Large intestine (tissue), 3 donors: ENCODE measurements around the gene ANO6. TPM values are rescaled to one million over a fixed set of nuclear protein-coding genes. Genes with fewer than 3 reads are reported as not detected.
"Not testable (repeated sequence)": the region's sequence is repeated elsewhere in the genome, so short reads cannot be mapped to it uniquely, and the experiment has no call there.

ENCODE experiments used
- DNase-seq, 2 donors: peaks; one replicate each; pipeline versions ENCODE4 v3.0.0 to v3.0.0-alpha.2; 2013
- H3K27ac ChIP-seq: one replicate; pipeline ENCODE4 v1.5.1; 2013; ENCODE audit warnings: low read length
- H3K27me3 ChIP-seq: 2 replicates; pipeline ENCODE4 v1.6.1; 2013; ENCODE audit warnings: low read length; ENCODE audit not compliant: control insufficient read depth, insufficient read depth
- H3K36me3 ChIP-seq: 2 replicates; pipeline ENCODE4 v1.6.1; 2013; ENCODE audit warnings: low read length; ENCODE audit not compliant: control insufficient read depth, insufficient read depth
- H3K4me1 ChIP-seq: one replicate; pipeline ENCODE4 v1.6.1; 2013; ENCODE audit warnings: low read length; ENCODE audit not compliant: control insufficient read depth, insufficient read depth
- H3K4me3 ChIP-seq: one replicate; pipeline ENCODE4 v1.5.1; 2013; ENCODE audit warnings: low read length
- H3K9me3 ChIP-seq: one replicate; pipeline ENCODE4 v1.6.1; 2013; ENCODE audit warnings: mild to moderate bottlenecking, low read depth, low read length, moderate library complexity; ENCODE audit not compliant: control insufficient read depth
- WGBS: methylation state at CpG from one replicate; pipeline ENCODE4 v1.1.5; 2013; ENCODE audit warnings: low lambda C conversion rate; ENCODE audit not compliant: insufficient coverage; 5-methylcytosine and 5-hydroxymethylcytosine counted together
- polyA plus RNA-seq: library from polyadenylated mRNA; unstranded; fragments of 120-200 nt; gene quantifications from one replicate; pipeline ENCODE4 v1.2.1, GENCODE V29; 2013

Gene ANO6
- polyA plus RNA-seq, 1 donor, result 65.8 TPM

DNA sequence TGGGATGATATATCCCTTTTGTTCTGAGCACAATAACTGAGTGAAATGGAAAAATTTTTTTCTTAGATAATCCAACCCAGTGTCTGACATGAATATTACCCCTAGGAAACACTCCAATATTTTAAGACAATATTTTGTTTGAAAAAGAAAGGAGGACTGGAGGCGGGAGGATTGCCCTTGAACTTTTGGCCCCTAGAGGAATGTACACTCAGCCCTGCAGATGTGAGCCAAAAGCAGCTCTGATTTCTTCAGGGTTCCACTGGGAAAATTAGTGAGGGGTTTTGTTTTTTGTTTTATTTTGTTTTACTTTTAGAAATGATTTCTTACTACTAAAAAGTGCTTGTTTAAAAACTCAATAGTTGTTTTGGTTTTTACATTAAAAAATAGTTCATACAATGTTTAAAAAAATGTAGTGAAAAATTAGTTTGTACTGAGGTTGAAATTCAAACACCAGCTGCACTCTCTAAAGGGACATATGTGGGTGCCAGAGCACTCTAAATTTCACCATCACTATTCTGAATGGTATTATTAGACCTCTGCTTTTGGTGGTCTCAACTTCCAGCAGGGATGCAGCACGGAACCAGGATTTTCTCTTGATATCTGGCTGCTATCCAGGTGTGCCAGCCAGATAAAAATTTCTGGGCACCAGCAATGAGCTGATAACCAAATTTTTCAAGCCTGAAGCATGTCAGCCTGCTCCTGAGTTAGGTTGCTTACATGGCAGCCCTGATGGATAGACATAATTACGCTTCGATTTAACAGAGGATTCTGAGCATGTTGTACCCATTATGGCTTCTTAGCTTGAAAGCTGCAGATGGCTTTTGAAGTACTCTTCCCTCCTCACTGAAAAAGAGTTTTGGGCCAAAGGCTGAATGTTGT, 141.9 kb downstream of the ANO6 start:
- Histone ChIP-seq H3K27me3 (no peaks in the 10 kb centered on the region), H3K9me3 (peaks cover 9% of the 10 kb centered on the region), H3K27ac (no peak overlapping the region), H3K4me1 (peaks cover 35% of the 10 kb centered on the region), H3K36me3 (peaks cover 5% of the 10 kb centered on the region), H3K4me3 (no peak overlapping the region)
- DNase-seq, result no peak
- no CpG with 5 or more reads among the region's 4 CpGs for WGBS

GRCh38 chr12:45362291-45362690, 146.4 kb downstream of the ANO6 start:
- H3K9me3 ChIP-seq, result peaks cover 30% of the 10 kb centered on the region
- H3K27me3 ChIP-seq, result no peaks in the 10 kb centered on the region
- DNase-seq, result no peak
- H3K27ac ChIP-seq, result no peak overlapping the region
- no peak overlapping the region for H3K4me3 ChIP-seq
- H3K36me3 ChIP-seq, result peaks cover 10% of the 10 kb centered on the region
- H3K4me1 ChIP-seq, result peaks cover 3% of the 10 kb centered on the region

DNA sequence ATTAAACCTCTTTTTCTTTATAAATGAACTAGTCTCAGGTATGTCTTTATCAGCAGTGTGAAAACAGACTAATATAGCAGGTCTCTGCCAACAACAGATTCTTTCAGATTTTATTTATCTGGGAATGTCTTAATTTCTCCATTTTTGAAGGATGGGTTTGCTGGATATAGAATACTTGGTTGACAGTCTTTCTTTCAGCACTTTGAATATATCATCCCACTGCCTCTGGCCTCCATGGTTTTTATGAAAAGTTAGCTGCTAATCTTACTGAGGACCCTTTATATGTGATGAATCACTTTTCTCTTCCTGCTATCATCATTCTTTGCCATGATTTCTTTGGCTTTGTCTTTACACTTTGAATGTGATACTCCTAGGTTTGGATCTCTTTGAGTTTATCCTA, 148.0 kb downstream of the ANO6 start:
- H3K9me3 ChIP-seq, result peaks cover 30% of the 10 kb centered on the region
- H3K36me3 ChIP-seq, result peaks cover 10% of the 10 kb centered on the region
- DNase-seq, result no peak
- no peak overlapping the region for H3K4me3 ChIP-seq
- no peak overlapping the region for H3K27ac ChIP-seq
- no peaks in the 10 kb centered on the region for H3K27me3 ChIP-seq
- no peaks in the 10 kb centered on the region for H3K4me1 ChIP-seq

GRCh38 chr12:45368841-45369489, 153.1 kb downstream of the ANO6 start:
- H3K27ac ChIP-seq, result peak overlapping the region; percentile 56
- no peaks in the 10 kb centered on the region for H3K4me1 ChIP-seq
- no peak overlapping the region for H3K4me3 ChIP-seq
- H3K36me3 ChIP-seq, result peaks cover 16% of the 10 kb centered on the region
- no peaks in the 10 kb centered on the region for H3K27me3 ChIP-seq
- peaks cover 10% of the 10 kb centered on the region for H3K9me3 ChIP-seq
- peak; percentile 70 to 84 for DNase-seq
- 60% methylated on average over 1 of the region's 3 CpGs for whole genome bisulfite sequencing

DNA sequence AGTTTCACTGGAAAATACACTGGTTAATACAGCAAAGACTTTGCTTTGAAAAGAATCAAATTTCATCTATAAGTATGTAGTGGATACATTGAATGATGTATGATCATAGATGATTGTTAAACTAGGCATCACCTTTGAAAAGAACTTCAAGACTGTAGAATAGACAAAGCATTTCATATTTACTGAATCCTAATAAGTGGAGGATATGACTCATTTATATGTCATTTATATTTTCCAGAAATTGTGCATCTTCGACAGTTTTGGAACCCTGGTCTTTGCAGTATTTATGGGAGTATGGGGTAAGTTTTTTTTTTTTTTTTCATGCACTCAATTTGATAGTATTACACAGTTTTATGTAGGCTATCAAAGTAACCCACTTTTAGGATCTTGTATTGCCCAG, 161.9 kb downstream of the ANO6 start:
- H3K4me3 ChIP-seq, result no peak overlapping the region
- WGBS, result no CpG with 5 or more reads among the region's 1 CpG
- H3K9me3 ChIP-seq, result no peaks in the 10 kb centered on the region
- H3K36me3 ChIP-seq, result peaks cover 15% of the 10 kb centered on the region
- DNase-seq, result no peak
- H3K4me1 ChIP-seq, result no peaks in the 10 kb centered on the region
- no peaks in the 10 kb centered on the region for H3K27me3 ChIP-seq
- no peak overlapping the region for H3K27ac ChIP-seq

GRCh38 chr12:45379261-45379660, 163.4 kb downstream of the ANO6 start:
- no peaks in the 10 kb centered on the region for H3K27me3 ChIP-seq
- H3K9me3 ChIP-seq, result no peaks in the 10 kb centered on the region
- H3K36me3 ChIP-seq, result peaks cover 25% of the 10 kb centered on the region
- no peak for DNase-seq
- WGBS, result 92% methylated on average over 4 of the region's 5 CpGs
- no peaks in the 10 kb centered on the region for H3K4me1 ChIP-seq
- no peak overlapping the region for H3K4me3 ChIP-seq
- no peak overlapping the region for H3K27ac ChIP-seq

GRCh38 chr12:45381351-45381750, 165.5 kb downstream of the ANO6 start:
- no peak for DNase-seq
- Histone ChIP-seq H3K4me1 (no peaks in the 10 kb centered on the region), H3K36me3 (peaks cover 41% of the 10 kb centered on the region), H3K4me3 (no peak overlapping the region), H3K9me3 (no peaks in the 10 kb centered on the region), H3K27me3 (no peaks in the 10 kb centered on the region), H3K27ac (no peak overlapping the region)
- WGBS, result no CpG with 5 or more reads among the region's 4 CpGs

GRCh38 chr12:45388545-45388944, 172.7 kb downstream of the ANO6 start:
- WGBS, result 17% methylated on average over 1 of the region's 1 CpG
- Histone ChIP-seq H3K9me3 (no peaks in the 10 kb centered on the region), H3K27ac (no peak overlapping the region), H3K27me3 (no peaks in the 10 kb centered on the region), H3K4me3 (no peak overlapping the region), H3K4me1 (no peaks in the 10 kb centered on the region), H3K36me3 (peaks cover 50% of the 10 kb centered on the region)
- DNase-seq, result peak; percentile 14 to 17

- no peaks in the 10 kb centered on the region for H3K9me3 ChIP-seq
- no peak overlapping the region for H3K27ac ChIP-seq
- no peak overlapping the region for H3K4me3 ChIP-seq
- no peaks in the 10 kb centered on the region for H3K27me3 ChIP-seq
- 60% methylated on average over 1 of the region's 3 CpGs for WGBS
- no peak for DNase-seq
- H3K36me3 ChIP-seq, result peaks cover 45% of the 10 kb centered on the region
- H3K4me1 ChIP-seq, result no peaks in the 10 kb centered on the region
These were observed 173.5 kb downstream of the ANO6 start for GRCh38 chr12:45389426-45389825.

- H3K36me3 ChIP-seq, result not testable (repeated sequence)
- WGBS, result 80% methylated on average over 1 of the region's 4 CpGs
These were observed 181.6 kb downstream of the ANO6 start for GRCh38 chr12:45397499-45397898.

DNA sequence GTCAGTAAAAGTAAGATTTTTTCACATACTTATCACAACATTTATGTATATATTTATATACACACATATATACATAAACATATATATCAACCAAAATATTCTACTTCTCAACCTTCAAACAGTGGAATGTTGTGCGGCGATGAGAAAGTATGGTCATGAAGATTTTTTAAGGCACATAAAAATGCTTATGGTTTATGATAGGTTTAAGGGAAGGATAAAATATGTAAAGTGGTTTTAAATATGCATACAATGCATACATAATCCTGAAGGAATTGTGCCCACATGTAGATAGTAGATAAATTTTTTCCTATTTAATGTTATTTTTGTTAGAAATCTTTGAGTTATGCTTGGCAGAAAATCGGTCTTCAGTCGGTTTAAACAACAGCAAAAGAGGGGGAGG, 182.7 kb downstream of the ANO6 start:
- Histone ChIP-seq H3K27me3 (no peaks in the 10 kb centered on the region), H3K36me3 (peaks cover 14% of the 10 kb centered on the region), H3K4me3 (no peak overlapping the region), H3K9me3 (no peaks in the 10 kb centered on the region), H3K4me1 (no peaks in the 10 kb centered on the region), H3K27ac (no peak overlapping the region)
- DNase-seq, result no peak
- WGBS, result no CpG with 5 or more reads among the region's 4 CpGs

More at GRCh38 chr12:45397499-45397898, 181.6 kb downstream of the ANO6 start:
- H3K27me3 ChIP-seq, H3K4me3 ChIP-seq, DNase-seq, H3K4me1 ChIP-seq, H3K27ac ChIP-seq, H3K9me3 ChIP-seq: not testable (repeated sequence)
